Mucosa of stomach (tissue), 1 donor: ENCODE data around the gene ANKRD45.
"Not testable (repeated sequence)": the region's sequence is repeated elsewhere in the genome, so short reads cannot be mapped to it uniquely, and the experiment has no call there.

Source experiments
- H3K27me3 ChIP-seq: one replicate; pipeline ENCODE4 v1.7.0; 2013; ENCODE audit warnings: mild to moderate bottlenecking, low read length; ENCODE audit not compliant: control insufficient read depth, insufficient read depth
- H3K36me3 ChIP-seq: one replicate; pipeline ENCODE4 v1.7.0; 2013; ENCODE audit warnings: low read length; ENCODE audit not compliant: control insufficient read depth, insufficient read depth
- H3K4me1 ChIP-seq: one replicate; pipeline ENCODE4 v1.7.0; 2013; ENCODE audit warnings: mild to moderate bottlenecking, low read length; ENCODE audit not compliant: control insufficient read depth, insufficient read depth
- H3K4me3 ChIP-seq: one replicate; pipeline ENCODE4 v1.7.0; 2013; ENCODE audit warnings: low read length
- H3K9ac ChIP-seq: one replicate; pipeline ENCODE4 v1.7.0; 2013; ENCODE audit warnings: mild to moderate bottlenecking, low read length, moderate library complexity
- H3K9me3 ChIP-seq: one replicate; pipeline ENCODE4 v1.7.0; 2013; ENCODE audit warnings: mild to moderate bottlenecking, low read length, moderate library complexity; ENCODE audit not compliant: control insufficient read depth
- donor health status: Pancreatic carcinoma.

The ANKRD45 gene

DNA sequence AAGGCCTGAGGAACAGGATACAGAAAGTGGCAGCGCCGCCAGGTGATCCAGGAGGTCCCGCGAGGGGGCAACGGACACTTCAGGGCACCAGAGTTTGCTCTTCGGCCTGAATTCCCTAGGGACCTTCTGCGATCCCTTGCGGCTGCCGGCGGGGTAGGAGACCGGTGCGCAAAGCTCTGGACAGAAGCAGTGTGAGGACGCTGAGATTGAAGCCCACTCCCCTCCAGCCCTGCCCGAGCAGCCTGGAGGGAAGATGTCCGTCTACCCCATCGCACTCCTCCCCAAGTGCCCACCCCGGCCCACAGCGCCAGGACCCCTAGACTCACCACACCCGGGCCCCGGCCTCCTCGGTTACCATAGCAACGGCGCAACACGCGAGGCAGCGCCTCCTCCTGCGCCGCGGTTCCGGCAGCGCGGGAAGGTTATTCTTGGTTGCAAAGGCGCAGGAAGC lies at the start of gene ANKRD45:
TSS of gene ANKRD45 (minus strand) at position 361 of the 451 bp plus-strand sequence. CDS start 10,433 bp downstream, outside the sequence.
- Histone ChIP-seq H3K4me1 (no peaks in the 10 kb centered on the region), H3K4me3 (no peak within 1 kb of the TSS), H3K9ac (no peak within 1 kb of the TSS), H3K27me3 (peaks cover 14% of the 10 kb centered on the region), H3K9me3 (no peaks in the 10 kb centered on the region), H3K36me3 (no peaks in the 10 kb centered on the region)

DNA sequence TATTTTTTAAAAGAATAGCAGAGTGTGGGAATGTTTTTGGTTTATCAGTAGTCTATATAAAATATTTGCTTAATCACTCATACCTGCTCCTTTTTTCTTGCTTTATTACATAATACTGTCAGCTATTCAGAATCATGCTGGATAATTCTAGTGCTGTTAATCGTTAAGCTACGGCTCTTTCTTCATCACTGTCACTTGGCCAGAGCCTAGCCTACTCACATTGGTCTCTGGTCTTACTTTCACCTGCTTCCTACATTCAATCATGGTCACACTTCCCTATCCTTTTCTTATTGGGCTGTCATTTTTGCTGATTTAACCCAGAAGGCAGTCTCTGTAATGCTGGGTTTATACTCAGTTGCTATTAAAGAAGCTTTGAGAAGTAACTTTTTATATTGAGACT lies 47.6 kb upstream of the ANKRD45 start:
- Histone ChIP-seq H3K36me3 (no peaks in the 10 kb centered on the region), H3K9ac (no peak overlapping the region), H3K9me3 (no peaks in the 10 kb centered on the region), H3K4me3 (no peak overlapping the region), H3K4me1 (peaks cover 5% of the 10 kb centered on the region), H3K27me3 (no peaks in the 10 kb centered on the region)

GRCh38 chr1:173715538-173715844 lies 45.8 kb upstream of the ANKRD45 start:
- H3K36me3 ChIP-seq: no peaks in the 10 kb centered on the region
- H3K4me3 ChIP-seq: peak overlapping the region; percentile 26
- H3K27me3 ChIP-seq: peaks cover 2% of the 10 kb centered on the region
- peaks cover 5% of the 10 kb centered on the region for H3K4me1 ChIP-seq
- H3K9me3 ChIP-seq: no peaks in the 10 kb centered on the region
- H3K9ac ChIP-seq: peak overlapping the region; percentile 79

DNA sequence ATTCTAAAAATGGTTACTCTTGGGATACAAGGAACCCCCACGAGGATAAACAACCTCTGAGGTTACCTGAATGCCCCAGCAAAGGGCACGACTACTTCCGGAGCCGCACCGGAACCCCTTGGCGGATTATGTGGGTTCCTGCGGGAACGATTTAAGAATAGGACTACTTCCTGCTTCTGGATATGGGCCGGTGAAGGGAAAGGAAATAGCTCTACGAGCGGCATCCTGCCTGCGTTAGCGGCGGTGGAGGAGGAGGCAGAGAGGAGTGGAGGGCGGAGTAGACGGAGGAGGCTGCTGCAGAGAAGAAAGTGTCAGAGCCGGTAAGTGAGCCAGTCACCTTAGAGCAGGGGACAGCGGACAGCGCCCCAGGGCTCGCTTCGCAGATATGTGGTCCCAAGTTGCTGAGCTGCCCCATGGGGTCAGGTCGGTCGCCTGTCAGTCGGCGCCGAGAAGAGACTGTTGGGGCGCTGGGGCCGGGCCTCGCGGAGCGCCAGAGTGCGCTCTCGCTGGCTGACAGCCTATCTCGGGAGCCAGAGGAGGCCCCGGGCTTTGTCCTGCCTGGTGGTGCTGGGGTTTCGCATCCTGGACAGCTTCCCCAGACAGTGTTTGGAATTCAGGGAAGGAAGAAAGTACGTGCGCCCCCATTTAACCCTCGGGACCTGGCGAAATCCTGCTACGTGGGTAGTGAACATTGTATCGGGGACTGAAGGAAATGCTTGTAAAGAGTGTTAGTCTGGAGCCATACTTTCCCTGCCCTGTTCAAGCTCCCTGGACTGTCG lies 45.3 kb upstream of the ANKRD45 start, which contains the start of gene KLHL20:
TSS of gene KLHL20 (plus strand) at position 223 of the 779 bp plus-strand sequence. CDS start 1,063 bp downstream, outside the sequence.
- peaks cover 5% of the 10 kb centered on the region for H3K4me1 ChIP-seq
- no peaks in the 10 kb centered on the region for H3K36me3 ChIP-seq
- H3K9ac ChIP-seq: peak within 1 kb of the TSS; percentile 79
- H3K27me3 ChIP-seq: peaks cover 8% of the 10 kb centered on the region
- no peaks in the 10 kb centered on the region for H3K9me3 ChIP-seq
- H3K4me3 ChIP-seq: peak within 1 kb of the TSS; percentile 26

DNA sequence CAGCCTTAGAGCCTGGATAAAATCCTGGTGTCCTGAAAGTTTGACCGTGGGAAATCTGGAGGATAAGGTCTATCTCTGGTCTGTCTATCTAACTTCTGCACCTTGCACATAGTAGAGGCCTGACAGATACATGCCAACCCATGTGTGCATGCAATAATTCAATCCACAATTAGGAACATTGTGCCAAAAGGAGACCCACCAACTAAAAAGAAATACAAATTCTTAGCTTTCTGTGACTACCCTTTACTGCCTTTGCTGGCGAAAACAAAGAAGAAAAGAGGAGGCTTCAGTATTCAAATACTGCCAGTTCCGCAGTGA lies 44.7 kb upstream of the ANKRD45 start:
- Histone ChIP-seq H3K4me3 (peak overlapping the region; percentile 26), H3K27me3 (peaks cover 13% of the 10 kb centered on the region), H3K9ac (peak overlapping the region; percentile 79), H3K36me3 (no peaks in the 10 kb centered on the region), H3K4me1 (peaks cover 5% of the 10 kb centered on the region), H3K9me3 (no peaks in the 10 kb centered on the region)

GRCh38 chr1:173708787-173709186 lies 39.1 kb upstream of the ANKRD45 start:
- Histone ChIP-seq H3K9ac (no peak overlapping the region), H3K27me3 (peaks cover 26% of the 10 kb centered on the region), H3K4me3 (no peak overlapping the region), H3K9me3 (no peaks in the 10 kb centered on the region), H3K4me1 (no peaks in the 10 kb centered on the region), H3K36me3 (no peaks in the 10 kb centered on the region)

DNA sequence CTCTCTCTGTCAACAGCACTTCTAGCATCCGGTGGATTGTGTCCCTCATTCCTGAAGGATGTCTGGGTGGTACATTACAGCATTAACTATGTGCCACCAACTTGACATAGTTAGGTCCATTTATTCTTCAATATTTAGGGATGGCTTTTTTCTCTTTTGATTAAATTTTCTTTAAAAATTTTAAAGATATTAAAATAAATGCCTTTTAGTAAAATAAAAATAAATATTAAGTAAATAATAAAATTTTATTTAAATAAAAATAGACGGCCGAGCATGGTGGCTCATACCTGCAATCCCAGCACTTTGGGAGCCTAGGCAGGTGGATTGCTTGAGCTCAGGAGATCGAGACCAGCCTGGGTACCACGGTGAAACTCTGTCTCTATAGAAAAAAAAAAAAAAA lies 35.5 kb upstream of the ANKRD45 start:
- H3K4me1 ChIP-seq: no peaks in the 10 kb centered on the region

DNA sequence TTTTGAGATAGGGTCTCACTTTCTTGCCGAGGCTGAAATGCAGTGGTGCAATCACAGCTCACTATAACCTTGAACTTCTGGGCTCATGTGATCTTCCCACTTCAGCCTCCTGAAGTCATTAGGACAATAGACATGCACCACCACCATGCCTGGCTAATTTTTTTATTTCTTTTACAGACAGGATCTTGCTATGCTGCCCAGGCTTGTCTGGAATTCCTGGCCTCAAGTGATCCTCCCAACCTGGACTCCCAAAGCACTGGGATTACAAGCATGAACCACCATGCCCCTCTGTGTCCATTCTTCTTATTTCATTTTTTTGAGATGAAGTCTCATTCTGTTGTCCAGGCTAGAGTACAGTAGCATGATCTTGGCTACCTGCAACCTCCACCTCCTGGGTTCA lies 33.1 kb upstream of the ANKRD45 start:
- no peaks in the 10 kb centered on the region for H3K4me1 ChIP-seq
- H3K27me3 ChIP-seq: no peaks in the 10 kb centered on the region
- no peak overlapping the region for H3K9ac ChIP-seq
- H3K4me3 ChIP-seq: no peak overlapping the region
- H3K36me3 ChIP-seq: no peaks in the 10 kb centered on the region
- H3K9me3 ChIP-seq: no peaks in the 10 kb centered on the region

More for the DNA sequence above, 35.5 kb upstream of the ANKRD45 start:
- H3K9ac ChIP-seq: no peak overlapping the region
- H3K9me3 ChIP-seq: no peaks in the 10 kb centered on the region
- H3K36me3 ChIP-seq: no peaks in the 10 kb centered on the region
- peaks cover 20% of the 10 kb centered on the region for H3K27me3 ChIP-seq
- H3K4me3 ChIP-seq: no peak overlapping the region

GRCh38 chr1:173701299-173701698 lies 31.6 kb upstream of the ANKRD45 start:
- H3K4me3 ChIP-seq, H3K27me3 ChIP-seq, H3K4me1 ChIP-seq, H3K36me3 ChIP-seq, H3K9me3 ChIP-seq, H3K9ac ChIP-seq: not testable (repeated sequence)

DNA sequence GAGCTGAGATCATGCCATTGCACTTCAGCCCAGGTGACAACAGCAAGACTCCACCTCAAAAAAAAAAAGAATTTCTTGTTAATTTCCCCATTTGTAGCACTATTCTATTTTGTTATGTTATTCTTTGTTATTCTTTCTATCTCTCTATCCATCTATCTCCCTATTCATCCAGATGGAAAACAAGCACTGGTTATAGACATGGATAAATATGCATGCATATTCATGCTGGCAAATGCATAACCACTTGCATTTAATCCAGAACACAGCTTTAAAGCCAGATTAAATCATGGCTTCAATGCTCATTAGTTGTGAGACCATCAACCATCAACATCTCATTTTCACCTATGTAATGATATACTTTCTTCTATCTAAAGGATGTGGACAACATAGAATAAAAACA lies 23.6 kb upstream of the ANKRD45 start:
- H3K4me3 ChIP-seq: no peak overlapping the region
- no peak overlapping the region for H3K9ac ChIP-seq
- no peaks in the 10 kb centered on the region for H3K4me1 ChIP-seq
- no peaks in the 10 kb centered on the region for H3K27me3 ChIP-seq
- no peaks in the 10 kb centered on the region for H3K9me3 ChIP-seq
- H3K36me3 ChIP-seq: no peaks in the 10 kb centered on the region

DNA sequence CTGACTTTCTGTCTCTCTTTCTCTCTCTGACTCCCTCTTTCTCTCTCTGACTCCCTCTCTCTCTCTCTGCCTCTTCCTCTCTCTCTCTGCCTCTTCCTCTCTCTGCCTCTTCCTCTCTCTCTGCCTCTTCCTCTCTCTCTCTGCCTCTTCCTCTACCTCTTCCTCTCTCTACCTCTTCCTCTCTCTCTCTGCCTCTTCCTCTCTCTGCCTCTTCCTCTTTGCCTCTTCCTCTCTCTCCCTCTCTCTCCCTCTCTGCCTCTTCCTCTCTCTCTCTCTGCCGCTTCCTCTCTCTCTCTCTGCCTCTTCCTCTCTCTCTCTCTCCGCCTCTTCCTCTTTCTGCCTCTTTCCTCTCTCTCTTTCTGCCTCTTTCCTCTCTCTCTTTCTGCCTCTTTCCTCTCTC lies 18.6 kb upstream of the ANKRD45 start:
- H3K27me3 ChIP-seq: no peaks in the 10 kb centered on the region
- no peaks in the 10 kb centered on the region for H3K9me3 ChIP-seq
- H3K36me3 ChIP-seq: no peaks in the 10 kb centered on the region
- H3K9ac ChIP-seq: no peak overlapping the region
- H3K4me3 ChIP-seq: no peak overlapping the region
- no peaks in the 10 kb centered on the region for H3K4me1 ChIP-seq

GRCh38 chr1:173685121-173685520 lies 15.5 kb upstream of the ANKRD45 start:
- H3K27me3 ChIP-seq, H3K36me3 ChIP-seq, H3K4me1 ChIP-seq, H3K9me3 ChIP-seq, H3K9ac ChIP-seq, H3K4me3 ChIP-seq: not testable (repeated sequence)

DNA sequence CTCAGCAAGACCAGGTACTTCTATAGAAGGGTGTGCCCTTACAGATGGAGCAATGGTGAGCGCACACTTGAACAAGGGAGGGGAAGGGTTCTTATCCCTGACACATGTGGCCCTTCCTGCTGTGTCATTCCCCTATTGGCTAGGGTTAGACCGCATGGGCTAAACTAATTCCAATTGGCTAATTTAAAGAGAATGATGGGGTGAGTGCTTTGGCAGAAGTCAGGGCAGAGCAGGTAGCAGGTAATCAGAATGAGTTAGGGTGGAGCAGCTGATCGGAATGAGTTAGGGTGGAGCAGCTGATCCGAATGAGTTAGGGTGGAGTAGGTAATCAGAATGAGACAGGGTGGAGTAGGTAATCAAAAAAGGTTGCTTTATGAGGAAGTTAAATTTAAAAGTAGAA lies 14.2 kb upstream of the ANKRD45 start:
- H3K4me1 ChIP-seq, H3K9ac ChIP-seq: not testable (repeated sequence)

More for the DNA sequence above, 14.2 kb upstream of the ANKRD45 start:
- H3K9me3 ChIP-seq, H3K4me3 ChIP-seq, H3K36me3 ChIP-seq, H3K27me3 ChIP-seq: not testable (repeated sequence)
